Measurements from ENCODE around the gene ATP9B.

DNA sequence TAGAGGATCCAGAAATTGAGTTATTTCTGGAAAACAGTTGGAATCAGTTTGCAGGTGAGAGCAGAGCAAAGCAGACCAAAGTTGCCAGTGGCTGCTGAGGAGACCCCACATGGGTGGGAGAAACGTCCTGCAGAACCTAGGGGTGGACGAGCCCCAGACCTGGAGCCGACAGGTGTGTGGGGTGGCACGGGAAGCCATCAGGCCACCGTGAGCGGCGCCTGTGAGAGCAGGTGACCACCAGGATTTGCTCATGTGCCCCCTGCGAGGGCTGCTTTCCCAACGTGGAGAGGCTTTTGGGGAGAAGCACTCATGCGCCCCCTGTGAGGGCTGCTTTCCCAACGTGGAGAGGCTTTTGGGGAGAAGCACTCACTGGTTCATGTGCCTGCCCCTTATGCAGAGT lies 209.7 kb downstream of the ATP9B start:
- TF ChIP-seq, protein P1, sequence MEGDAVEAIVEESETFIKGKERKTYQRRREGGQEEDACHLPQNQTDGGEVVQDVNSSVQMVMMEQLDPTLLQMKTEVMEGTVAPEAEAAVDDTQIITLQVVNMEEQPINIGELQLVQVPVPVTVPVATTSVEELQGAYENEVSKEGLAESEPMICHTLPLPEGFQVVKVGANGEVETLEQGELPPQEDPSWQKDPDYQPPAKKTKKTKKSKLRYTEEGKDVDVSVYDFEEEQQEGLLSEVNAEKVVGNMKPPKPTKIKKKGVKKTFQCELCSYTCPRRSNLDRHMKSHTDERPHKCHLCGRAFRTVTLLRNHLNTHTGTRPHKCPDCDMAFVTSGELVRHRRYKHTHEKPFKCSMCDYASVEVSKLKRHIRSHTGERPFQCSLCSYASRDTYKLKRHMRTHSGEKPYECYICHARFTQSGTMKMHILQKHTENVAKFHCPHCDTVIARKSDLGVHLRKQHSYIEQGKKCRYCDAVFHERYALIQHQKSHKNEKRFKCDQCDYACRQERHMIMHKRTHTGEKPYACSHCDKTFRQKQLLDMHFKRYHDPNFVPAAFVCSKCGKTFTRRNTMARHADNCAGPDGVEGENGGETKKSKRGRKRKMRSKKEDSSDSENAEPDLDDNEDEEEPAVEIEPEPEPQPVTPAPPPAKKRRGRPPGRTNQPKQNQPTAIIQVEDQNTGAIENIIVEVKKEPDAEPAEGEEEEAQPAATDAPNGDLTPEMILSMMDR (IDR thresholded peaks at IDR 0.05), result no peak
- no peak for TF ChIP-seq POLR2A (IDR thresholded peaks at IDR 0.05)
